ENCODE results near the gene NME5.

- TF ChIP-seq CTCF (conservative IDR thresholded peaks at IDR 0.05; ENCODE audit: low read length) (no peak), EZH2phosphoT487 (IDR thresholded peaks at IDR 0.05; ENCODE audit: borderline replicate concordance) (no peak)
Measured at GRCh38 chr5:138178516-138179276, 39.5 kb upstream of the NME5 start, which contains the start of the genes BRD8 and KIF20A.
